GM12864 (cell line): ENCODE results near the gene PIP4K2C.

Experiments used
- DNase-seq: peaks from one replicate; pipeline ENCODE4 v3.0.0-alpha.2; 2011; ENCODE audit warnings: low read depth
- H3K4me3 ChIP-seq: 2 replicates; pipeline ENCODE4 v1.5.1; 2011; ENCODE audit warnings: mild to moderate bottlenecking, low read depth, low read length, control low read depth
- CTCF ChIP-seq: IDR thresholded peaks from 2 replicates; pipeline ENCODE4 v1.5.1; 2011; ENCODE audit warnings: low read depth, mild to moderate bottlenecking, moderate library complexity, low read length, control low read depth, inconsistent platforms; ENCODE audit errors: missing control alignments

PIP4K2C gene

GRCh38 chr12:57590864-57591781 is at the start of gene PIP4K2C:
Gene PIP4K2C (plus strand): TSS chr12:57591192. CDS start chr12:57591290, 98 bp downstream.
- H3K4me3 ChIP-seq: peak within 1 kb of the TSS; percentile 71
- TF ChIP-seq CTCF: no peak
- DNase-seq: peak; percentile 60

- no peak for DNase-seq
- no peak for TF ChIP-seq CTCF
- H3K4me3 ChIP-seq: no peak overlapping the region
These were observed 49.3 kb upstream of the PIP4K2C start for GRCh38 chr12:57541717-57542116.

DNA sequence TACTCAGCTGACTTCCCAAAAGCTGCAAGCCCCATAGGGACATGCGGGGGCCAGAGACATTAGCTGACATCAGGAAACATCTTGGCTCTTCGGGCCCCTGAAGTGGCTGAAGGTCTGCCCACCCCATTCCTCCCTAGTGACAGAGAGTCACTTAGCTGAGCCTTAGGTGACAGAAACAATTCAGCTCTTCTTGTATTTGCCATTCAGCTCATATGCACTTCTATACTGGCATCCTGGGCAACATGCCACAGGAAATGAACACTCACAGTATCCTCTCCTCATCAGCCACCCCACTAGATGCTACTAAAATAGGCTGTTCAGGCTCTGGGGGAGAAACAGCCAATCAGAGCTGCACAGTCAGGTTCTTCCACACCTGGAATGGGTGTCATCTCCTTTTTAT is 47.4 kb upstream of the PIP4K2C start:
- no peak for TF ChIP-seq CTCF
- H3K4me3 ChIP-seq: no peak overlapping the region
- DNase-seq: no peak

GRCh38 chr12:57545809-57546437 is 45.1 kb upstream of the PIP4K2C start:
- TF ChIP-seq CTCF: no peak
- DNase-seq: no peak
- peak overlapping the region; percentile 67 for H3K4me3 ChIP-seq

GRCh38 chr12:57546438-57547287 is 44.3 kb upstream of the PIP4K2C start, which contains the start of gene DCTN2:
Gene DCTN2 (minus strand): TSS chr12:57547192. CDS start chr12:57547063, 129 bp downstream.
- DNase-seq: peak; percentile 93
- peak within 1 kb of the TSS; percentile 67 for H3K4me3 ChIP-seq
- peak; percentile 30 for TF ChIP-seq CTCF

DNA sequence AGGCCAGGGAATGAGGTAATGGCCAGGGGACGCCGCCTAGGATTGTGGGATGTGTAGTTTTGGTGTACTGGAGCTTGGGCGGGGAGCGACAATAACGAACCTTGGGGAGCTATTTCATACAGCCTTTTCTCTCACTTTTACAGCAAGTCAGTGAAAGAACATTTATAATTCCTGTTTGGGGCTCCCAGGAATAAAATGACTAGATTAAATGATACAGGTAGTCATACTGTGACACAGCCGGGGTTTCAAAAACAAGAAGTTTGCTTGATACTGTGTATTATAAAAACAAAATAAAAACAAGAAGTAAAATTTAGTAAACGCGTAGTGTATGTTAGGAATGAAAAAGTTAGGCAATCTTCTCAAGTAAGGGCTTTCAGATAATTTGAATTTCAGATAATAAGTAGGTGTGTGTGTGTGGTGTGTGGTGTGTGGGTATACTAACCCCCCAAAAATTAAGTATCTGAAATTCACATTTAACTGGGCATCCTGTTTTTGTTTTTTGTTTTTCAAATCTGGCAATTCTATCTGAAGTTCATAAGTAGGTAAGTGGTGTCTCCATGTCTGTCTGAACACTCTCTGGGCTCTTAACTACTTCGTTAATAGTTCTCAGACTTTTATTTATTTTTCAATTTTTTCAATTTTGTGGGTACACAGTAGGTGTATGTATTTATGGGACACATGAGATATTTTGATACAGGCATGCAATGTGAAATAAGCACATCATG is 43.5 kb upstream of the PIP4K2C start:
- H3K4me3 ChIP-seq: no peak overlapping the region; the same call in 1 of the 2 replicates
- no peak for DNase-seq
- no peak for TF ChIP-seq CTCF
